K562 (cell line): ENCODE measurements around the gene PCCB. TPM values are rescaled to one million over a fixed set of nuclear protein-coding genes. Genes with fewer than 3 reads are reported as not detected.

Source experiments
- ATAC-seq: fragments of 200-7000 bp; cut with Tn5 transposase; 3 replicates; pipeline ENCODE4 v1.9.1; 2020; ENCODE audit warnings: moderate library complexity
- BruUV-seq: library from RNA; stranded (reverse); fragments of 400-500 nt; replicated peaks from 2 replicates; lab custom pipeline; 2021; lab: Mats Ljungman, UMichigan
- CTCF ChIA-PET: fragments of 300-600 bp; formaldehyde crosslinking; extraction: SDS; loops from one replicate; lab custom pipeline; 2021; ENCODE audit warnings: low intra/inter-chr PET ratio; lab: Yijun Ruan, JAX
- POLR2A ChIA-PET: fragments of 300-600, 350-650 bp; sonication (Branson Sonifier 250); formaldehyde crosslinking; extraction: SDS; loops from one replicate; lab custom pipeline; 2021; ENCODE audit warnings: antibody characterized with exemption, inconsistent platforms; lab: Yijun Ruan, JAX
- DNase-seq, 4 experiments: peaks; one replicate each; pipeline versions ENCODE4 v3.0.0 to v3.0.0-alpha.2; 2011 to 2018; ENCODE audit warnings: low spot score in 3 of 4, mixed read lengths in 3 of 4; ENCODE audit errors: extremely low read depth in 1 of 4
- FAIRE-seq: peaks from 2 replicates; lab custom pipeline; 2011; peaks lifted over from hg19 to GRCh38; lab: Jason Lieb, UNC
- H2AFZ ChIP-seq: 2 replicates; pipeline ENCODE4 v1.6.0; 2011; ENCODE audit warnings: low read depth, low read length, control low read depth, inconsistent platforms
- H3K27ac ChIP-seq: fragments of 200-600 bp; 3 replicates; pipeline ENCODE4 v1.8.0; 2011; ENCODE audit warnings: low read depth, mild to moderate bottlenecking, control low read depth, inconsistent platforms, low read length, moderate library complexity, mixed read lengths; ENCODE audit errors: extremely low read depth
- H3K27me3 ChIP-seq, 2 experiments: fragments of 300-600 bp in 1 of 2; 2 replicates in 1 of 2; 3 replicates in 1 of 2; pipeline versions ENCODE4 v1.6.0 to v1.8.0; 2011; ENCODE audit warnings: inconsistent platforms in 2 of 2, low read length in 2 of 2, mild to moderate bottlenecking in 1 of 2, mixed read lengths in 1 of 2, moderate library complexity in 1 of 2; ENCODE audit not compliant: control insufficient read depth in 2 of 2, insufficient read depth in 2 of 2
- H3K36me3 ChIP-seq: fragments of 300-600 bp; 3 replicates; pipeline ENCODE4 v1.8.0; 2011; ENCODE audit warnings: mild to moderate bottlenecking, low read length, inconsistent platforms; ENCODE audit not compliant: control insufficient read depth, insufficient read depth
- H3K4me1 ChIP-seq, 2 experiments: fragments of 200-600 bp in 1 of 2; replicated peaks in 1 of 2; 2 replicates in 1 of 2; 3 replicates in 1 of 2; pipeline versions ENCODE4 v1.5.1 to v1.8.0; 2011; ENCODE audit warnings: inconsistent platforms in 2 of 2, low read length in 2 of 2, mild to moderate bottlenecking in 1 of 2, mixed read lengths in 1 of 2, moderate library complexity in 1 of 2; ENCODE audit not compliant: control insufficient read depth in 2 of 2, insufficient read depth in 2 of 2
- H3K4me2 ChIP-seq: 2 replicates; pipeline ENCODE4 v1.6.1; 2011; ENCODE audit warnings: low read length, control low read depth, inconsistent platforms, mixed read lengths; ENCODE audit not compliant: insufficient read depth
- H3K4me3 ChIP-seq: fragments of 200-600 bp; sonication (generic), shearing (Covaris generic); 2 replicates; pipeline ENCODE4 v1.5.1; 2016; ENCODE audit warnings: control low read depth, inconsistent platforms
- H3K79me2 ChIP-seq: fragments of 200-600 bp; 3 replicates; pipeline ENCODE4 v1.8.0; 2011; ENCODE audit warnings: low read length, inconsistent platforms; ENCODE audit not compliant: control insufficient read depth, insufficient read depth
- H3K9ac ChIP-seq, 2 experiments: 2 replicates each; pipeline versions ENCODE4 v1.6.0 to v1.6.1; 2011; ENCODE audit warnings: low read depth in 2 of 2, low read length in 2 of 2, control low read depth in 1 of 2, inconsistent platforms in 1 of 2, mild to moderate bottlenecking in 1 of 2, mixed read lengths in 1 of 2; ENCODE audit not compliant: insufficient read depth in 1 of 2
- H3K9me1 ChIP-seq: one replicate; pipeline ENCODE4 v1.6.0; 2011; ENCODE audit warnings: inconsistent platforms, mild to moderate bottlenecking, low read length, moderate library complexity; ENCODE audit not compliant: control insufficient read depth, insufficient read depth
- H3K9me3 ChIP-seq: replicated peaks from 2 replicates; pipeline ENCODE4 v1.5.1; 2011; ENCODE audit warnings: low read depth, low read length, inconsistent platforms; ENCODE audit not compliant: control insufficient read depth, insufficient read depth
- H4K20me1 ChIP-seq: replicated peaks from 2 replicates; pipeline ENCODE4 v1.6.1; 2011; ENCODE audit warnings: low read length, inconsistent platforms, mixed read lengths; ENCODE audit not compliant: control insufficient read depth, insufficient read depth
- CEBPB ChIP-seq: fragments of 450-650 bp; IDR thresholded peaks from 2 replicates; pipeline ENCODE4 v1.6.1; 2016; ENCODE audit warnings: missing genetic modification characterization, missing compliant biosample characterization
- CREM ChIP-seq: IDR thresholded peaks from 2 replicates; pipeline ENCODE4 v1.6.1; 2014; ENCODE audit warnings: antibody characterized with exemption, low read depth
- DACH1 ChIP-seq: fragments of 450-650 bp; IDR thresholded peaks from 2 replicates; pipeline ENCODE4 v1.6.1; 2018; ENCODE audit not compliant: partially characterized antibody
- DLX4 ChIP-seq: fragments of 250-450 bp; sonication (Bioruptor Pico); IDR thresholded peaks from 2 replicates; pipeline ENCODE4 v1.6.1; 2021; ENCODE audit warnings: mild to moderate bottlenecking
- EHMT2 ChIP-seq: fragments of 450-650 bp; IDR thresholded peaks from 2 replicates; pipeline ENCODE4 v1.6.1; 2018; ENCODE audit warnings: antibody characterized with exemption
- EZH2 ChIP-seq: IDR thresholded peaks from 2 replicates; pipeline ENCODE4 v1.6.1; 2012; ENCODE audit warnings: low read depth, mild to moderate bottlenecking, inconsistent platforms, low read length, borderline replicate concordance
- FOXA3 ChIP-seq, 2 experiments: fragments of 450-650 bp in 1 of 2; sonication (generic) in 1 of 2; formaldehyde crosslinking; IDR thresholded peaks in 1 of 2; conservative IDR thresholded peaks in 1 of 2; 2 replicates each; pipeline versions ENCODE4 v1.4.0 to v1.8.0; 2020 to 2022; ENCODE audit warnings: mild to moderate bottlenecking in 2 of 2, missing genetic modification reagents in 1 of 2
- GATAD2B ChIP-seq: fragments of 450-650 bp; IDR thresholded peaks from 2 replicates; pipeline ENCODE4 v1.6.1; 2017; ENCODE audit warnings: mild to moderate bottlenecking, borderline replicate concordance
- HDGF ChIP-seq: fragments of 450-650 bp; IDR thresholded peaks from 2 replicates; pipeline ENCODE4 v1.6.1; 2016
- MTA1 ChIP-seq: fragments of 450-650 bp; IDR thresholded peaks from 2 replicates; pipeline ENCODE4 v1.6.1; 2017; ENCODE audit warnings: borderline replicate concordance
- MTA2 ChIP-seq: fragments of 450-650 bp; IDR thresholded peaks from 2 replicates; pipeline ENCODE4 v1.6.1; 2016; ENCODE audit warnings: low read depth
- SMARCA5 ChIP-seq: fragments of 450-650 bp; IDR thresholded peaks from 2 replicates; pipeline ENCODE4 v1.6.1; 2016
- ZNF282 ChIP-seq: sonication (generic); formaldehyde crosslinking; IDR thresholded peaks from 2 replicates; pipeline ENCODE4 v1.8.1; 2023; ENCODE audit warnings: missing genetic modification reagents
- ZNF512 ChIP-seq: IDR thresholded peaks from 2 replicates; pipeline ENCODE4 v1.6.1; 2016; ENCODE audit warnings: missing genetic modification characterization, missing compliant biosample characterization
- ZSCAN29 ChIP-seq: fragments of 450-650 bp; IDR thresholded peaks from 2 replicates; pipeline ENCODE4 v1.6.1; 2017
- WGBS: fragments of 100-300 bp; shearing (Covaris generic); methylation state at CpG from one replicate; pipeline ENCODE4 v1.1.6; 2016; ENCODE audit warnings: low coverage, mixed read lengths; ENCODE audit not compliant: insufficient coverage; ENCODE audit errors: missing lambda C conversion rate; 5-methylcytosine and 5-hydroxymethylcytosine counted together
- in situ Hi-C: fragments of 300-500 bp; cut with MboI; formaldehyde crosslinking; loops from 4 replicates; pipeline ENCODE4 v1.15.0; 2018; ENCODE audit warnings: inconsistent platforms, mixed read lengths
- intact Hi-C: fragments of 100-400 bp; cut with micrococcal nuclease; formaldehyde crosslinking; loops from 2 replicates; pipeline ENCODE4 v1.14.2; 2022
- polyA plus RNA-seq, 8 experiments: library from polyadenylated mRNA; depleted of rRNA in 4 of 8; stranded (reverse) in 5 of 8; unstranded in 3 of 8; fragments of >200 nt; fragmentation: Nextera tagmentation in 2 of 8; fragmentation: Illumina TruSeq in 1 of 8; extraction: Ambion mirVana in 2 of 8; extraction: Trizol in 1 of 8; gene quantifications; 2 replicates each; pipeline versions ENCODE4 v1.2.1 to v1.2.3, GENCODE V29; 2011 to 2014; ENCODE audit warnings: inconsistent platforms in 1 of 8, missing spikeins in 1 of 8
- total RNA-seq, 7 experiments: library from RNA; depleted of rRNA in 6 of 7; stranded (reverse); fragments of >200 nt in 6 of 7; fragmentation: Illumina TruSeq in 2 of 7; extraction: Trizol in 2 of 7; gene quantifications; 2 replicates each; pipeline versions ENCODE4 v1.2.1 to v1.2.3, GENCODE V29; 2011 to 2021; ENCODE audit warnings: low replicate concordance in 1 of 7

Gene PCCB
- total and polyA plus RNA-seq, 9 of the 15 experiments (the other 6 are each of a cell fraction or from before 2014, with no cell fraction given) = 69.5 to 173 (median 92.8) TPM

- ChIA-PET POLR2A (no interaction called here), CTCF (no interaction called here)
- Histone ChIP-seq H2AFZ (no peak overlapping the region), H3K27ac (no peak overlapping the region), H3K79me2 (no peaks in the 10 kb centered on the region; the same call in 2 of the 3 replicates), H3K4me2 (no peak overlapping the region), H3K4me1 (no peaks in the 10 kb centered on the region), H3K36me3 (peaks cover 67% of the 10 kb centered on the region), H3K9ac (no peak overlapping the region), H4K20me1 (no peaks in the 10 kb centered on the region), H3K9me3 (no peaks in the 10 kb centered on the region), H3K4me3 (no peak overlapping the region), H3K9me1 (no peaks in the 10 kb centered on the region), H3K27me3 (no peaks in the 10 kb centered on the region)
- ATAC-seq = no peak
- TSS peak; percentile 27 for BruUV-seq
- FAIRE-seq = no peak
- intact Hi-C loops = no loop called here
- 89% methylated on average over 2 of the region's 2 CpGs for WGBS
- TF ChIP-seq GATAD2B (no peak), EHMT2 (no peak), SMARCA5 (no peak), DLX4 (no peak), HDGF (no peak), ZNF512 (tag) (no peak), CEBPB (tag) (no peak), DACH1 (no peak), MTA1 (no peak), EZH2 (no peak), ZNF282 (CRISPR knock-in tag) (no peak), FOXA3 (CRISPR knock-in tag; conservative IDR thresholded peaks at IDR 0.05 in 1 of 2, IDR thresholded peaks at IDR 0.05 in 1 of 2) (no peak), CREM (no peak), ZSCAN29 (no peak), MTA2 (no peak)
- in situ Hi-C loops = no loop called here
- DNase-seq = no peak
Observed at GRCh38 chr3:136262559-136262958, 12.4 kb downstream of the PCCB start.
